Heart left ventricle (tissue), 16 donors: ENCODE data around the gene PLEKHG4B. TPM values are rescaled to one million over a fixed set of nuclear protein-coding genes. Genes with fewer than 3 reads are reported as not detected.

Experiments
- ATAC-seq, 4 donors: fragments of 200-7000 bp; cut with Tn5 transposase; one replicate each; pipeline ENCODE4 v1.9.1; 2020 to 2022; ENCODE audit warnings: moderate library complexity in 4 of 4, mild to moderate bottlenecking in 3 of 4, moderate number of reproducible peaks in 1 of 4
- DNase-seq, 5 donors: peaks; one replicate each; pipeline ENCODE4 v3.0.0-alpha.2; 2020
- H3K27ac ChIP-seq, 12 donors: fragments of 200-600 bp; sonication (generic) in 4 of 12; one replicate each; pipeline versions ENCODE4 v1.5.0 to v1.8.0; 2016 to 2022; ENCODE audit warnings: mild to moderate bottlenecking in 2 of 12
- H3K27me3 ChIP-seq, 9 donors: fragments of 200-600 bp; sonication (generic) in 2 of 9; one replicate each; pipeline versions ENCODE4 v1.5.1 to v1.8.0; 2016 to 2022; ENCODE audit warnings: mild to moderate bottlenecking in 3 of 9
- H3K36me3 ChIP-seq, 9 donors: fragments of 200-600 bp; sonication (generic) in 2 of 9; one replicate each; pipeline versions ENCODE4 v1.5.0 to v1.8.0; 2018 to 2022; ENCODE audit warnings: mild to moderate bottlenecking in 2 of 9
- H3K4me1 ChIP-seq, 12 donors: fragments of 200-600 bp; sonication (generic) in 4 of 12; one replicate each; pipeline versions ENCODE4 v1.5.0 to v1.8.0; 2016 to 2022; ENCODE audit warnings: mild to moderate bottlenecking in 3 of 12
- H3K4me3 ChIP-seq, 12 donors: fragments of 200-600 bp; sonication (generic) in 4 of 12; one replicate each; pipeline versions ENCODE4 v1.5.0 to v1.8.0; 2017 to 2022; ENCODE audit warnings: mild to moderate bottlenecking in 9 of 12, moderate library complexity in 4 of 12
- H3K9me3 ChIP-seq, 12 donors: fragments of 200-600 bp; sonication (generic) in 4 of 12; one replicate each; pipeline versions ENCODE4 v1.5.0 to v1.8.0; 2016 to 2022; ENCODE audit warnings: mild to moderate bottlenecking in 1 of 12
- POLR2A ChIP-seq, 2 donors: fragments of 450-650 bp; IDR thresholded peaks; one replicate each; pipeline ENCODE4 v1.6.1; 2017; ENCODE audit warnings: antibody characterized with exemption in 2 of 2, mild to moderate bottlenecking in 2 of 2, moderate library complexity in 2 of 2
- WGBS, 4 donors: extraction: QIAGEN DNeasy Blood & Tissue Kit in 2 of 4; methylation state at CpG; one replicate each; pipeline versions ENCODE4 v1.1.5 to v1.1.7; 2013 to 2018; 5-methylcytosine and 5-hydroxymethylcytosine counted together
- intact Hi-C, 10 donors: fragments of 100-400 bp; cut with DNase I; formaldehyde crosslinking; loops; one replicate each; pipeline versions ENCODE4 v1.11.1 to v1.14.2; 2022
- polyA plus RNA-seq, 2 donors: library from polyadenylated mRNA; stranded (reverse); fragments of 200-250 nt; gene quantifications; one replicate each; pipeline ENCODE4 v1.2.3, GENCODE V29; 2013
- total RNA-seq, 9 donors: library from RNA; depleted of rRNA in 2 of 9; stranded (reverse); fragments of >200 nt in 2 of 9; fragmentation: NEBNext Ultra II Directional in 3 of 9; extraction: Animal tissue kit (Norgen Biotek cat#: 25700) in 3 of 9; gene quantifications; one replicate each; pipeline versions ENCODE4 v1.1.0 to v1.2.4, GENCODE V29; 2016 to 2023
- TF ChIP-seq, protein P1 (sequence below), 12 donors: fragments of 200-600 bp; sonication (generic) in 4 of 12; IDR thresholded peaks; one replicate each; pipeline versions ENCODE4 v1.5.0 to v1.8.0; 2018 to 2022; ENCODE audit warnings: antibody characterized with exemption in 12 of 12, mild to moderate bottlenecking in 5 of 12
- donor health status: ischemic (EF 13 %, LVEDD 7.1; RV severe dilation, severe dysfunction).
- donor health status: healthy with polysubstance abuse.
- donor health status: DM: no; HTN: yes; CAD: no.
- donor health status: DM: no; HTN: no; CAD: no.
- donor health status: ischemic (EF 25% LVEDD 6.9; RV normal size, moderate dysfunction).
- donor health status: ischemic (EF 25% LVEDD 5.7; RV mildly dilated, moderate dysfunction).
- donor health status: healthy.
- donor health status: DM: yes; HTN: yes; CAD: no.
- donor health status: ischemic (EF 35%, LVEDD 5.7; RV mildly dilated, moderate dysfunction).
- donor health status: nonischemic (EF 11% LVEDD 7.7; RV severe dilation, severe dysfunction).
- donor health status: DM: yes; HTN: yes; CAD: no.
- donor health status: PGD.
- donor health status: ischemic (EF 29% LVEDD 5.4; RV normal size, mild dysfunction).
- donor health status: nonischemic (EF 23%, LVEDD 6.1; RV moderate dilation, normal function).

The PLEKHG4B gene
- total and polyA plus RNA-seq, 11 donors = 0.03 to 0.34 (median 0.10) TPM; not detected in 7

DNA sequence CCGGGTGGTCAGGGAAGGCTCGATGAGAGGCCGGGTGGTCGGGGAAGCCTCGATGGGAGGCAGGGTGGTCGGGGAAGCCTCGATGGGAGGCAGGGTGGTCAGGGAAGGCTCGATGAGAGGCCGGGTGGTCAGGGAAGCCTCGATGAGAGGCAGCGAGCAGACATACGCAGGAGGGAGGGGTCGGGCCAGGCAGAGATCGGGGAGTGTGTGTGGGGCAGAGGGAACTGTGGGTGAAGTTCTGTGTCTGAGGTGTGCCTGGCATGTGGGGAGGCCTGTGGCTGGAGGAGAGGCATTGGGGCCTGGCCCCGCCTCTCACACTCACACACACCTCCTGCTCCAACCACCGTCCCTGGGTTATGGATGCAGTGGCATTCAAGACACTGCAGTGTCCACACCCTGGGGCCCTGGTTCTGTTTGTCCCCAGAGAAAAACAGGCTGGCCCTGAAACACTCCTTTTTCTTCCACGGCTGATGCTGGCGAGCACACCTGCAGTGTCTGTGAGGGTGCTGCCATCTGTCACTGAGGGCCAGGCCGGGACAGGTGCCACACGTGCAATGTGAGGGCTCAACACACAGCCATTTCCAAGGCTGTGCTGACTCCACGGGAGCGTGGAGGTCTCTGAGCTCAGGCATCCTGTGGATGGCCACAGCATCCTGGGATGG lies 6.5 kb upstream of the PLEKHG4B start:
- DNase-seq (peak in 1 of 5 donors; percentile 44), ATAC-seq (no peak)
- Histone ChIP-seq H3K27me3 (peaks cover 0 to 27% (median 7%) of the 10 kb centered on the region in 9 donors), H3K27ac (no peak overlapping the region), H3K4me3 (no peak overlapping the region), H3K36me3 (no peaks in the 10 kb centered on the region), H3K4me1 (peaks cover 0 to 5% (median 0%) of the 10 kb centered on the region in 12 donors), H3K9me3 (peaks cover 0 to 4% (median 0%) of the 10 kb centered on the region in 12 donors)
- intact Hi-C loops = no loop called here
- no peak for TF ChIP-seq POLR2A (IDR thresholded peaks at IDR 0.05)
- TF ChIP-seq, protein P1, sequence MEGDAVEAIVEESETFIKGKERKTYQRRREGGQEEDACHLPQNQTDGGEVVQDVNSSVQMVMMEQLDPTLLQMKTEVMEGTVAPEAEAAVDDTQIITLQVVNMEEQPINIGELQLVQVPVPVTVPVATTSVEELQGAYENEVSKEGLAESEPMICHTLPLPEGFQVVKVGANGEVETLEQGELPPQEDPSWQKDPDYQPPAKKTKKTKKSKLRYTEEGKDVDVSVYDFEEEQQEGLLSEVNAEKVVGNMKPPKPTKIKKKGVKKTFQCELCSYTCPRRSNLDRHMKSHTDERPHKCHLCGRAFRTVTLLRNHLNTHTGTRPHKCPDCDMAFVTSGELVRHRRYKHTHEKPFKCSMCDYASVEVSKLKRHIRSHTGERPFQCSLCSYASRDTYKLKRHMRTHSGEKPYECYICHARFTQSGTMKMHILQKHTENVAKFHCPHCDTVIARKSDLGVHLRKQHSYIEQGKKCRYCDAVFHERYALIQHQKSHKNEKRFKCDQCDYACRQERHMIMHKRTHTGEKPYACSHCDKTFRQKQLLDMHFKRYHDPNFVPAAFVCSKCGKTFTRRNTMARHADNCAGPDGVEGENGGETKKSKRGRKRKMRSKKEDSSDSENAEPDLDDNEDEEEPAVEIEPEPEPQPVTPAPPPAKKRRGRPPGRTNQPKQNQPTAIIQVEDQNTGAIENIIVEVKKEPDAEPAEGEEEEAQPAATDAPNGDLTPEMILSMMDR (IDR thresholded peaks at IDR 0.05) = no peak
- WGBS, 4 donors = 84 to 93% (median 89%) methylated on average over 22 of the region's 22 CpGs

DNA sequence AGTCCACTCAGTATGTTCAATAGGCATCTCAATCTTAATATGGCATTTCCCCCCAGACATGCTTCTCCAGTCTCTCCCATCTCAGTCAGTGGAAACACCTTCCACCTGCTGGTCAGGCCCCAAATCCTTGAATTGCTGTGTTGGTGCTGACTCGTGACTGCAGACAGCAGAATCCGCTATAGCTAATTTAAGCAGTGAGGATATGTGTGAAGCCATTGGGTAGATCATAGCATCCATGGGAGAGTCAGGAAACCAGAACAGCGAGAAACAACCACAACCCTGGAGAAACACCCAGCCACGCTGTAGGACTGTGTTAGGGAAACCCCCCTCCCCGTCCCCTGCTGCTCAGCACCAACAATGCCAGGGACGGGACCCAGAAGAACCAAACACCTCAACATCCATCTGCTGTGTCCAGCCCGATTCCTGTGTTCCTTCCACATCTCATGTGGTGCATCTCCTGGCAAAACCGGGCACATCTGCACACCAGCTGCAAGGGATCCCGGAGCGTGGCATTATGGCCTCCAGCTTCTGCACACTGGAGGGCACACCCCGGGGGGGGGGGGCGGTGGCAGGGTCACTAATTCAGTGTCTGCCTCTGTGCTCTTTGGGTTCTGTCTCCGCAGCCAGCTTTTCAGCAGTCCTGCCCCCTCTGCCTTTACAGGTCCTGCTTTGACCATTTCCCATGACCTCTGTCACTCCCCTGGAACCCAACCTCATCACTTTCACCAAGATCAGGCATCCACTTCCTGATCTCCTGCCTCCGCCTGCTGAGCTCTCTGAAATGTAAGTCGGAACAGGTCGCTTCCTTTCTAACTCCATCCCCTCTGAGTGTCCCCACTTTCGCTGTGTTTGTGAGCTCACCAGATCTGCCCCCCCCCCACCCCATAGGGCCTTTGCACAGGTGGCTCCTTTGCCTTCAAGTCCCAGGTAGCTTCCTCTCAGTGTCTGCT lies 2.4 kb upstream of the PLEKHG4B start:
- ATAC-seq (no peak), DNase-seq (peak in 1 of 5 donors; percentile 36)
- no peak for TF ChIP-seq POLR2A (IDR thresholded peaks at IDR 0.05)
- TF ChIP-seq, protein P1 (IDR thresholded peaks at IDR 0.05) = no peak
- no peaks in the 10 kb centered on the region for H3K36me3 ChIP-seq
- H3K27ac ChIP-seq = no peak overlapping the region
- intact Hi-C loops = no loop called here
- H3K9me3 ChIP-seq = peaks cover 0 to 4% (median 0%) of the 10 kb centered on the region in 12 donors
- peaks cover 0 to 9% (median 0%) of the 10 kb centered on the region in 12 donors for H3K4me1 ChIP-seq
- H3K4me3 ChIP-seq = no peak overlapping the region
- peaks cover 19 to 60% (median 40%) of the 10 kb centered on the region in 9 donors for H3K27me3 ChIP-seq
- 79 to 89% (median 86%) methylated on average over 15 to 17 of the region's 17 CpGs for WGBS, 4 donors

DNA sequence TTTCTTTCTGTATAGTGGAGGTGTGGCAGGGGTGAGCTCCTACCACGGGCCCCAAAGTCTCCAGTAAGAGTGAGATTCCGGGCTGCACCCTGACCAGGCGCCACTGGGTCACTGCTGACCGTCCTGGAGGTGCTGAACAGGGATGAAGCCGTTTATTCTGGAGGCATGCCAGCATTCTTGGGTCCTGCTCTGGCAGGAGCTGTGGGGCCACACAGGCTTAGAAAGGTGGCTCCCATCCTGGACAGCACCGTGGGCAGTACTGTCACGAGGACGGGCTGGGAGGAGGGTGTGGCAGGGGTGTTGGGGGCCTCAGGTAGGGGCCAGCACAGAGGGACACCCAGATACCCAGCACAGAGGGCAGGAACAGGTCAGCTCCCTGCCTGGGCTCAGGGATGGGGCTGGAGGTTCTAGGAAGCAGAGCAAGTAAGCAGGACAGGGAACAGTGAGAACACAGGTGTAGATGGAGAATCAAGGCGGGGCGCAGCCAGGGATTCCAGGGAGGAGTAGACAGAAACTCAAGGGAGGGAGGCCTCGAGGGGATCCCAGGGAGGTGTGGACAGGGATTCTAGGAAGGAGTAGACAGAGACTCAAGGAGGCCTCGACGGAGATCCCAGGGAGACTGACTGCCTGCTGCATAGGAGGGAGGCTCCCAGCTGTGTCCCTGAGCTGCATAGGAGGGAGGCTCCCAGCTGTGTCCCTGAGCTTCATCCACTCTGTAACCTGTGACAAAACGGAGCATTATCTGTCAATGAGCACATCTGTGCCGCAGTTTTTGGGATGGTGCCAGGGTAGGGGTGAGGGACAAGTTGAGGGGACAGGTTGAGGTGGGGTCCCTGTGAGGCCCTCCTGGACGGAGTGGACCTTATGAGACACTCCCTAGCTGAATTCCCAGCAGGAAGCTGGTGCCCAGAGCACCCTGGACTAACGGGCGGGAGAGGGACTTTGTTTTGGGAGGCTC lies 1.1 kb upstream of the PLEKHG4B start:
- no peaks in the 10 kb centered on the region for H3K36me3 ChIP-seq
- H3K9me3 ChIP-seq = peaks cover 0 to 4% (median 0%) of the 10 kb centered on the region in 12 donors
- H3K4me1 ChIP-seq = peaks cover 0 to 9% (median 0%) of the 10 kb centered on the region in 12 donors
- TF ChIP-seq POLR2A (IDR thresholded peaks at IDR 0.05) = no peak
- TF ChIP-seq, protein P1 (IDR thresholded peaks at IDR 0.05) = no peak
- 35 to 38% (median 36%) methylated on average over 18 of the region's 18 CpGs for WGBS, 4 donors
- DNase-seq (peak in 1 of 5 donors; percentile 47), ATAC-seq (peak in 2 of 4 donors; percentile 8 to 16)
- H3K27me3 ChIP-seq = peaks cover 19 to 72% (median 44%) of the 10 kb centered on the region in 9 donors
- no peak overlapping the region for H3K27ac ChIP-seq
- intact Hi-C loops = no loop called here
- no peak overlapping the region for H3K4me3 ChIP-seq
